ENCODE results near the gene SRSF2. TPM values are rescaled to one million over a fixed set of nuclear protein-coding genes. Genes with fewer than 3 reads are reported as not detected.

SRSF2 gene
- total and polyA plus RNA-seq, 9 of the 15 experiments (the other 6 are each of a cell fraction or from before 2014, with no cell fraction given) = 161 to 583 (median 393) TPM

GRCh38 chr17:76704805-76705204 is 32.3 kb downstream of the SRSF2 start:
- H3K4me1 ChIP-seq (replicated peaks in 1 of 2; ENCODE audit: control insufficient read depth in 2 of 2, insufficient read depth in 2 of 2, low read length in 2 of 2) = peaks cover 14 to 38% of the 10 kb centered on the region in 2 experiments; a peak in 4 of 5 replicates
- no peak overlapping the region for H2AFZ ChIP-seq (ENCODE audit: low read depth, low read length)
- no TSS peak for BruUV-seq (replicated peaks)
- CTCF ChIA-PET (ENCODE audit: low intra/inter-chr PET ratio) = no interaction called here
- peaks cover 5% of the 10 kb centered on the region; the same call in 1 of the 2 replicates for H4K20me1 ChIP-seq (replicated peaks; ENCODE audit: control insufficient read depth, insufficient read depth, low read length)
- no peaks in the 10 kb centered on the region for H3K9me3 ChIP-seq (replicated peaks; ENCODE audit: control insufficient read depth, insufficient read depth, low read depth, low read length)
- H3K9ac ChIP-seq (ENCODE audit: insufficient read depth in 1 of 2, low read depth in 2 of 2, low read length in 2 of 2) = no peak overlapping the region
- no peak overlapping the region for H3K4me2 ChIP-seq (ENCODE audit: insufficient read depth, low read length)
- no peak overlapping the region for H3K4me3 ChIP-seq
- H3K9me1 ChIP-seq (ENCODE audit: control insufficient read depth, insufficient read depth, low read length) = no peaks in the 10 kb centered on the region
- in situ Hi-C loops (cut with MboI) (no loop called here), intact Hi-C loops (cut with micrococcal nuclease) (no loop called here)
- POLR2A ChIA-PET = interaction anchor here (0.7 kb wide), 1 partner anchor 1694 kb away, joined by 3 read pairs; no protein-coding TSS in a partner anchor
- no peaks in the 10 kb centered on the region for H3K36me3 ChIP-seq (ENCODE audit: control insufficient read depth, insufficient read depth, low read length)
- TF ChIP-seq GTF2B (IDR thresholded peaks at IDR 0.05; ENCODE audit: extremely low read depth, insufficient read length) (no peak), JUND (IDR thresholded peaks at IDR 0.05; ENCODE audit: borderline replicate concordance, low read depth, low read length) (no peak), JUND (tag; IDR thresholded peaks at IDR 0.05; ENCODE audit: borderline replicate concordance, low read depth, low read length) (no peak), ZNF311 (CRISPR knock-in tag; IDR thresholded peaks at IDR 0.05) (no peak), LCOR (CRISPR knock-in tag; IDR thresholded peaks at IDR 0.05) (no peak), EHMT2 (IDR thresholded peaks at IDR 0.05) (no peak), HMGXB4 (CRISPR knock-in tag; IDR thresholded peaks at IDR 0.05) (no peak), ZFX (CRISPR knock-in tag; IDR thresholded peaks at IDR 0.05) (no peak), PTBP1 (IDR thresholded peaks at IDR 0.05; ENCODE audit: low read depth, low read length) (no peak)
- FAIRE-seq = no peak
- no peak overlapping the region for H3K27ac ChIP-seq (ENCODE audit: extremely low read depth, low read depth, low read length)
- no peaks in the 10 kb centered on the region for H3K79me2 ChIP-seq (ENCODE audit: control insufficient read depth, insufficient read depth, low read length)
- no peak for ATAC-seq
- WGBS (ENCODE audit: insufficient coverage, low coverage, missing lambda C conversion rate) = 57% methylated on average over 4 of the region's 4 CpGs
- H3K27me3 ChIP-seq (ENCODE audit: control insufficient read depth in 2 of 2, insufficient read depth in 2 of 2, low read length in 2 of 2) = no peaks in the 10 kb centered on the region
- DNase-seq (ENCODE audit: extremely low read depth in 1 of 4, low spot score in 3 of 4) = no peak

Measured in K562 (cell line).